KMS-11 (cell line): ENCODE results near the gene RASA3.

Experiments
- H2AFZ ChIP-seq: fragments of 200-600 bp; sonication (generic); 2 replicates; pipeline ENCODE4 v1.6.1; 2016; ENCODE audit warnings: antibody characterized with exemption, mixed run types, low read depth
- H3K27ac ChIP-seq: fragments of 200-600 bp; sonication (generic); 2 replicates; pipeline ENCODE4 v1.6.1; 2016; ENCODE audit warnings: mild to moderate bottlenecking, mixed run types
- H3K27me3 ChIP-seq: fragments of 200-600 bp; sonication (generic); 2 replicates; pipeline ENCODE4 v1.6.1; 2017; ENCODE audit warnings: mild to moderate bottlenecking, low read depth, mixed run types, moderate library complexity; ENCODE audit not compliant: insufficient read depth
- H3K36me3 ChIP-seq: fragments of 200-600 bp; sonication (generic); 2 replicates; pipeline ENCODE4 v1.6.1; 2017; ENCODE audit warnings: mild to moderate bottlenecking, mixed run types; ENCODE audit not compliant: insufficient read depth
- H3K4me1 ChIP-seq: fragments of 200-600 bp; sonication (generic); 2 replicates; pipeline ENCODE4 v1.6.1; 2016; ENCODE audit warnings: mild to moderate bottlenecking, low read depth, mixed run types; ENCODE audit not compliant: poor library complexity, severe bottlenecking
- H3K4me2 ChIP-seq: fragments of 200-600 bp; sonication (generic); 2 replicates; pipeline ENCODE4 v1.7.0; 2016; ENCODE audit warnings: mild to moderate bottlenecking, mixed run types
- H3K4me3 ChIP-seq: fragments of 200-600 bp; sonication (generic); IDR thresholded peaks from 2 replicates; pipeline ENCODE4 v1.6.1; 2017; ENCODE audit warnings: low read depth, low read length, mixed read lengths; ENCODE audit not compliant: insufficient read depth
- H3K79me2 ChIP-seq: fragments of 200-600 bp; sonication (generic); 2 replicates; pipeline ENCODE4 v1.6.1; 2016; ENCODE audit warnings: low read depth, mixed run types; ENCODE audit not compliant: insufficient read depth
- H3K9ac ChIP-seq: fragments of 200-600 bp; sonication (generic); 2 replicates; pipeline ENCODE4 v1.6.1; 2016; ENCODE audit warnings: mild to moderate bottlenecking, mixed run types
- H4K20me1 ChIP-seq: fragments of 200-600 bp; sonication (generic); 2 replicates; pipeline ENCODE4 v1.6.1; 2016; ENCODE audit warnings: mild to moderate bottlenecking, mixed run types; ENCODE audit not compliant: insufficient read depth
- CTCF ChIP-seq: fragments of 200-600 bp; sonication (generic); conservative IDR thresholded peaks from 2 replicates; pipeline ENCODE4 v1.6.1; 2017; ENCODE audit warnings: low read depth, mild to moderate bottlenecking, antibody characterized with exemption, low read length, moderate library complexity, mixed read lengths

Gene RASA3

GRCh38 chr13:114043421-114044053, 88.9 kb downstream of the RASA3 start:
- peak overlapping the region; percentile 57 for H2AFZ ChIP-seq

GRCh38 chr13:114042066-114042815, 90.2 kb downstream of the RASA3 start:
- Histone ChIP-seq H3K9ac (no peak overlapping the region), H3K4me2 (peak overlapping the region; percentile 96; the same call in 1 of the 2 replicates), H3K27me3 (no peaks in the 10 kb centered on the region), H3K4me3 (no peak overlapping the region), H3K36me3 (no peaks in the 10 kb centered on the region), H4K20me1 (no peaks in the 10 kb centered on the region), H3K27ac (no peak overlapping the region), H3K79me2 (no peaks in the 10 kb centered on the region), H3K4me1 (peaks cover 10% of the 10 kb centered on the region), H2AFZ (no peak overlapping the region)
- no peak for TF ChIP-seq CTCF

More at GRCh38 chr13:114043421-114044053, 88.9 kb downstream of the RASA3 start:
- Histone ChIP-seq H3K27ac (peak overlapping the region; percentile 78), H3K36me3 (no peaks in the 10 kb centered on the region), H3K9ac (peak overlapping the region; percentile 61), H4K20me1 (no peaks in the 10 kb centered on the region), H3K4me2 (peak overlapping the region; percentile 96), H3K79me2 (no peaks in the 10 kb centered on the region), H3K4me1 (peaks cover 10% of the 10 kb centered on the region), H3K4me3 (no peak overlapping the region), H3K27me3 (no peaks in the 10 kb centered on the region)
- TF ChIP-seq CTCF = 0 out of 2 replicates have a peak, but pooled peaks have one; percentile 19

GRCh38 chr13:114041493-114041892, 90.9 kb downstream of the RASA3 start:
- Histone ChIP-seq H4K20me1 (no peaks in the 10 kb centered on the region), H3K4me2 (no peak overlapping the region), H3K27ac (no peak overlapping the region), H3K79me2 (no peaks in the 10 kb centered on the region), H2AFZ (no peak overlapping the region), H3K36me3 (no peaks in the 10 kb centered on the region), H3K9ac (no peak overlapping the region), H3K4me3 (no peak overlapping the region), H3K4me1 (peaks cover 10% of the 10 kb centered on the region), H3K27me3 (no peaks in the 10 kb centered on the region)
- TF ChIP-seq CTCF = no peak

- no peak for TF ChIP-seq CTCF
- Histone ChIP-seq H3K9ac (no peak overlapping the region), H3K79me2 (no peaks in the 10 kb centered on the region), H4K20me1 (no peaks in the 10 kb centered on the region), H2AFZ (no peak overlapping the region), H3K36me3 (no peaks in the 10 kb centered on the region), H3K27ac (no peak overlapping the region), H3K4me2 (no peak overlapping the region), H3K27me3 (no peaks in the 10 kb centered on the region), H3K4me3 (no peak overlapping the region), H3K4me1 (peaks cover 10% of the 10 kb centered on the region)
Observed at GRCh38 chr13:114039471-114040141, 92.8 kb downstream of the RASA3 start.
